HG02840 (cell line): ENCODE measurements around the gene CALML5.

Source experiments
- ATAC-seq: cut with Tn5 transposase; IDR thresholded peaks from one replicate; pipeline ENCODE4 v1.9.1; 2021; ENCODE audit warnings: mild to moderate bottlenecking, moderate library complexity, moderate number of reproducible peaks; ENCODE audit not compliant: unreplicated experiment, low FRiP score

The CALML5 gene

DNA sequence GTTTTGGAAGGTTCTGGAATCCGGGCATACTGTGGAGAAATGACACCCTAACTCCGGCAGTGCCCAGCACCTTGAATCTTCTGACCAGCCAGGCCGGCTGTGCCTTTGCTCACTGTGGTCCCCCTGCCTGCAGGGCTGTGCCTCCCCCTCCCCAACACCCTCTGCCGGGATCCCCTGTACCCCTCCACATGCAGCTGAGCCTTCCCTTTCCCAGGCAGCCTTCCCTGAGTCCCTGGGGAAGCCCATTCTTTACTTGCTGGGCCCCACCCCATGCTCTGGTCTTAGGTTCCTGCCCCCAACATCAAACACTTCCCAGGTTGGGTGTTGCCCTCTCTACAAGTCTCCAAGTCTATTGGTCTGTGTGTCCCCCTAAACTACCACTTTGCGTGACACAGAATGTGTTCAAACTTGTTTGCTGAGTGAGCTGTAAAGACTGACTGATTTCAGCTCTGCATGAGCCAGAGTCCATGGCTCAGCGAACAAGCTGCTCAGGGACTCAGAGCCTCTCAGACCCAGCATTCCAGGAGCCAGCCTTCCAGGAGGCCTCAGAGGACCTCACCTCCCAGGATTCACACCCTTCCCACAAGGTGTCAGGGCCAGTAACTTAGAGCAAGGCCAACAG, 31.6 kb downstream of the CALML5 start:
- ATAC-seq: no peak

DNA sequence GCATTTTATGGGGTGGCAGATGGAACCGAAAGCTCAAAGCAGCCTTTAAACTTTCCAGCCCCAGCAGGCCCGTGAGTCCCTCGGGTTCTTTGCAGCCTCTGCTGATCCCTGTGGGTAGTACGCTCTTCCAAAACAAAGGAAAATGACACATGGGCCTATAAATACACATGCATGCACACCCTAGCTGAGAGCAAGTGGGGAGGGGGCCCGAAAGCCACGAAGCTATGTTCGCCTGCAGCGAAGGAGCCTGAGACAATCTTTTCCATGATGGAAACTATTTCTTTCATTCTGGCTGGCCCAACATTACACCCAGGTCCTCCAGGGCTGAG, 32.2 kb downstream of the CALML5 start:
- no peak for ATAC-seq

- no peak for ATAC-seq
Measured at GRCh38 chr10:5466451-5467206, 32.7 kb downstream of the CALML5 start.

- ATAC-seq: no peak
Measured at GRCh38 chr10:5465976-5466450, 33.4 kb downstream of the CALML5 start.

- no peak for ATAC-seq
Measured at GRCh38 chr10:5464546-5464945, 34.8 kb downstream of the CALML5 start.

- no peak for ATAC-seq
Measured at GRCh38 chr10:5462841-5463293, 36.5 kb downstream of the CALML5 start.

DNA sequence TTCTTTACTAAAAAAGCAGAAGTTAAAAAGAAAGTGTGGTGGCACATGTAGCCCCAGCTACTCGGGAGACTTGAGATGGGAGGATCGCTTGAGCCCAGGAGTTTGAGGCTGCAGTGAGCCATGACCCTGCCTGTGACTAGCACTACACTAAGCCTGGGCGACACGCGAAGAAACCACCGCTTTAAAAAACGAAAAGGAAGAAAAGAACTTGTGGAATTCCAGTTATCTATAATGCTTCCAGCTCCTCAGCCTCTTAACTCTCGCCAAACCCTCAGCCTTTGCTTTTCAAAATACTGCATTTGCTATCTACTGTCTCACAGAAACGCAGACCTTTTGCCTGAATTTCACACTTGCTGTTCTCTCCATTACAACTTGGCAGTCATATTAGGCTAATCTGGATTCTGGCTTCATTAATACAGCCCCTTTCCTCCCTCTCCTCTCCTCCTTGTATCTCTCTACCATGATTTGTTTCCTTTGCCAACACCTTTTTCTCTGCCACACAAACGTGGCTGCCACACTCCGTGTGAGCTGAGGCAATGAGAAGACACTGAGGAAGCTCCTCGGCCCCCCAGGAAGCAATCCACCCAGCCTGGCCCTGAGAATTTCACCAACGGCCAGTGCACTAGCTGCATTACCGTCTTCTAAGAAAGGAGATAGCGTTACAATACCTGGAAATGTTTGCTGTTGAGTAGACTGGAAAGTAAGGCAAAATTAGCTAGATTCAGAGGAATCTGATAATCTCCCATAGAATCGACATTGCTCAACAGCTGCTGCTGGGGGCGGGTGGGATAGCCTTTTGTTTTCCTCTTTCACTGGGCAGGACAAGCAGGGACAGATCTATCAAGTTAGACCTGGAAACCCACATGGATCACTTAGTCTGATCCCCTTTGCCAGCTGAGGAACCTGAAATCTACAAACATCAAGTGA, 37.2 kb downstream of the CALML5 start:
- no peak for ATAC-seq

- no peak for ATAC-seq
Measured at GRCh38 chr10:5461203-5461588, 38.2 kb downstream of the CALML5 start.

DNA sequence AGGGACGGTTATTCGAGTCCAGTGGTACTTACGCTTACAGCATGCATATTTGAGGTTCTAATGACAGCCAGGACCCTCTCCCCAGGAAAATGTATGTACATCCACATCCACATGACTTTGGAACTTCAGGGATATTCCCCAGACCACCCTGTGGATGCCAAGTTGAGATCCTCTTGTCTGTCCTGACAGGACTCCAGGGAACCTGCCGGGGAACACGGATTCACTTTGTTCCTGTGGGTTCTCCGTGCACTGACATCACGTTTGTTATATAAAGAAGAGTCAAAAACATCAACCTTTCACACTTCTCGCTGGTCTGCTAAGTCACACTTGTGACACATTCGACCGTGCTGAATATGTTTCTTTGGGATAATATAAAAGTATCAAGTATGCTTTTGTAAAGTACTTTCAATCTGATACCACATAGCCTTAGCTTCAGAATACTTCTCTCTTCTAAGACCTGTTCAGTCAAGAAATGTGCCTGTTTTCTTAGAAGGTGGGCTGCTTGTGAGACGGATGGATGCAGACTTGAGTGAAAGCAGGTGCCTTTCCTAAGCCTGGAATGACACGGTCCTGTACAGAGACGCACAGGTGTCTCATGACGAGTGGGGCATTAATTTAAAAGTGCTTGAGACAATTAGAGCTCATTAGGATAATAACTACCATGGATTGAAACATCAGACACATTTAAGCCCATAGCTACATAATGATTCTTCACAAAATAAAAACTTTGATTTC, 38.7 kb downstream of the CALML5 start:
- ATAC-seq: no peak

DNA sequence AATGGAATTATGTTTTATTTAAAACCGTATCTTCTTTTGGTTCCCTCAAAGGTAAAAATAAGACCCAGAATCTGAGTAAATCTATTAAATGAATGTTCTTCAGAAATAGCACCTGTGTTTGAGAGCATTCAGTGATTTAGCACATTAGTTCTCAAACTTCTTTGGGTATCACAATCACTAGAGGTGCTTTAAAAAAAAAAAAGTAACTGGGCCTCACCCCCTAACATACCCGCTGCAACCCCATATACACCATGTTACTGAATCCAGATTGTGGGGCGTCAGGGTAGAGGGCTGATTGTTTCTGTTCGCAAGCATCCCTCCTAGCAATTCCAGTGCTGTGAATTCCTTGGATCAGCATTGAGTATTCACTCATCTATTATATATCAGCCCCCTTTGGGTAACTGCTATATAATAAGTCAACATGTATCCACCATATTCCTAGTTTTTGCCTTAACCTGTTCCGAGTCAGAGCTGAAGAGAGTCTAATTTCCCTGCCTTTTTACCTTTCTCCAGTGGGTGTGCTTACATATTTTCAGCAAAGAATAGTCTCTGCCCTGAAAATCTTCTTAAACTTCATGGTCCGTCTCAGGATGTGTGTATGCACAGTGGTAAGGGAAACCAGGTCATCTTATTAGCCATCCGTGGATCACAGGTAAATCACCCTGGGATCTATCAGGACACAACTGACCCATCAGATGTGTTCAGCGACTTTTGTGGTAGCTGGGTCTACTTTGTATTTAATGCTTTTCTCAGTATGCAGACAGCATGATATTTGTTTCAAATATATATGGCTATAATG, 40.2 kb downstream of the CALML5 start:
- ATAC-seq: no peak

GRCh38 chr10:5458425-5458824, 40.9 kb downstream of the CALML5 start:
- ATAC-seq: no peak

DNA sequence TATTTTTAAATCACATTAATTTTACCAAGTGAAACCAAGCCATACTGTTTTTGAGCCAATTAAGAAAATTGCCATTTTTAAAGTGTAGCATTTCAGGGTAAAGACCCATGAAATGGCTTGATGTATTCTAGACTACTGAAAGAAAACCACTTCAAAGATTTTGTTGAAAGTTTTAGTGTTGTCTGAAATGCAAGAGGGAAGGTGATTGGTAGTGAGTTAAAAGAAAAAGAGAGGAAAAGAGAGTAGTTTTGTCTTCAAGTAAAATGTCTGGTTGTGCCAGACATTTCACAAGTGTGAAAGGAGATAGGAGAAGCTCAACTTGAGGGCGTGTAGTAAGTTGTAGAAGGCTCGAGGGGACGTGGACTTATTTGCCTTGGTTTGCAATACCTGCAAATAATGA, 41.6 kb downstream of the CALML5 start:
- no peak for ATAC-seq

DNA sequence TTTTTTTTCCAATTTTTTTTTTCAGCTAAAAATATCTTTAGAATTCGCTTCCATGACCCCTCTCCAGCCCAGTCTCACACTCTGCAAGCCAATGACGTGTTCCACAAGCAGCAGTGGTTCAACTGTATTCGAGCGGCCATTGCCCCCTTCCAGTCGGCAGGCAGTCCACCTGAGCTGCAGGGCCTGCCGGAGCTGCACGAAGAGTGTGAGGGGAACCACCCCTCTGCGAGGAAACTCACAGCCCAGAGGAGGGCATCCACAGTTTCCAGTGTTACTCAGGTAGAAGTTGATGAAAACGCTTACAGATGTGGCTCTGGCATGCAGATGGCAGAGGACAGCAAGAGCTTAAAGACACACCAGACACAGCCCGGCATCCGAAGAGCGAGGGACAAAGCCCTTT, 42.8 kb downstream of the CALML5 start:
- no peak for ATAC-seq

GRCh38 chr10:5453749-5454489, 45.5 kb downstream of the CALML5 start:
- no peak for ATAC-seq

DNA sequence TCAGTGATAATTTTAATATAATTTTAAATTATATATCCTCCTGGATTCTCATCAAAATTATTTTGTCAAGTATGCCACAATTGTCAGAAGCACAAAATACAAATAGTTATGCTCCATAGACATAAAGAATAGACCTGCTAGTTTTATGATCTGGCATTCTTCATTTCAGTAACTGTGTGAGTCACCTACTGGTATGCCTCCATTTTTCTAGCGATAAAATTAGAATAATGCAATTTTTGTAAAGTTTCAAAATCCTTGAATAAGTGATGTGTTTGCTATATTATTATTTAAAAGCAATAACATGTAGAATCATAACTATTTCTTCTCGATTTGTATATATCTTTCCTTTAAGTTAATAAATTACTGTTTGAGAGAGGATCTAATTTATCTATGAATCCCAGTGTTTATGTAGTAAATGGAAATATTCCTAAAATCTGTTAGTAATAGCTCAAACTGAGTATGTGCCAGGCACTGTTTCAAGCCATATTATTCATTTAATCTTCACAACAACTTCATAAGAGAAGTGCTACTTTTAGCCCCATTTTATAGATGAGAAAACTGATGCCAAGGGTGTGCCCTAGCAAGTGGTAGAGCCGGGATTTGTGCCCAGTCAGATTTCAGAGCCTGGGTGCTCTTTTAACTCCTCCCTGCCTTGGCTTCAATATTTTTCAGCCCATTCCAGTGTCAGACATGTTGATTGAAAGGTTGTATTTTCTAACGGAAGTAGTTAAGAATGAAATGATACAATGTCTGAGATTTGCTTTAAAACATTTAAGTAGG, 48.6 kb downstream of the CALML5 start:
- ATAC-seq: no peak

DNA sequence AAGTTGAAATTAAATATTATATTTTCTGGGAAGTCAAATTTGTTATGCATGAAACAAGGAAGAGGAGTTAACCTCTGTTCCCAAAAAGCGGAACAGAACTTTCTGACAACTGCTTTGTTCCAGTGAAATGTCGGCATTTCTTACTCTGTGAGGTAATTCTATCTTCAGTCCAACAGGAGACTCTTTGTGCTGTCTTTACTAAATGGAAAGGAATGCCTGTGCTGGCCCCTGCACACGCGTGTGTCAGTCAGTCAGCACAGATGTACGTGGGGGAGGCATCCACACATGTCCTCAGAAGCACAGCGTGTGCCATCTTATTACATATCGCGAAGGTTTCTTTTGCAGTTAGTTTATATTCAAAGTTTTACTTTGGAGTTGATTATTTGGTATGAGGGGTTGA, 49.5 kb downstream of the CALML5 start:
- ATAC-seq: no peak

GRCh38 chr10:5449227-5449626, 50.1 kb downstream of the CALML5 start:
- ATAC-seq: no peak
